NCI-H1436 treated with DMSO at 0.1 percent for 48 hours (cell line): Measurements from ENCODE around the gene ROBO2.
"Not testable (repeated sequence)": the region's sequence is repeated elsewhere in the genome, so short reads cannot be mapped to it uniquely, and the experiment has no call there.

Experiments
- DNase-seq: peaks from one replicate; lab custom pipeline; 2025; lab: John Stamatoyannopoulos, UW

ROBO2 gene

DNA sequence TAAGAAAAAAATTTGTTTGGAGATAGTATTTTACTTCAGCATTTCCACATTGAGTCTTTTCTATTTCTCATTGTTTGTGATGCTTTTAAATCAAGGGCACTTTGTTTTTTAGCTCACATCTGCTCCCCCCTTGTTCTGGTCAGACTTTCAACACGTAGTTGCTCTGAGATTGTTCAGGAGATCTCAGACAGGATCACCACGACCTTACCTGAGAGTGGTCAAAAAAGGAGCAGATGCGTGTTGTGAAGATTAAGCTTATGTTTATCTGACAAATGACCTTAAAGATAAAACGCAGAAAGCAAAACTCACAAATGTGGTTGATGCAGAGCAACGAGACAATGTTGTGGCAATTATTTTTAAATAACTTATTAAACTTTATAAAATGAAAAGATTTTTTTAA lies 298.3 kb downstream of the ROBO2 start:
- DNase-seq, result no peak

- DNase-seq, result no peak
Observed at GRCh38 chr3:77342027-77342426, 302.1 kb downstream of the ROBO2 start.

- no peak for DNase-seq
Observed at GRCh38 chr3:77342688-77343087, 302.8 kb downstream of the ROBO2 start.

DNA sequence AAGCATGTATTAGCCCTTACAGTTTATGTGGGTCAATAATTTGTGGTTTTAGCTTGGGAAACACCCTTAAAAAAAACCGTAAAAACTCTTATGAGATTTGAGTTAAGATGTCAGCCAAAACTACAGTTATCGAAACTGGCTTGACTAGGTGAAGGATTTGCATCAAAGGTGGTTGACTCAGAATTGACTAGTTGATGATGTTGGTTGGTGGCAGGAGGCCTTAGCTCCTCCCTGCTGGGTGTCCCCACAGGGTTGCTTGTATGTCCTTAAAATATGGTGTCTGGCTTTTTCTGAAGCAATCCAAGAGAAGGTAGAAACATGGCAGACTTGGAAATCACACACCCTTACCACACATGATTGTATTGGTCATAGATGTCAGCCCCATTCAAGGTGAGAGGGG lies 305.1 kb downstream of the ROBO2 start:
- no peak for DNase-seq

GRCh38 chr3:77348244-77348855 lies 308.5 kb downstream of the ROBO2 start:
- no peak for DNase-seq

DNA sequence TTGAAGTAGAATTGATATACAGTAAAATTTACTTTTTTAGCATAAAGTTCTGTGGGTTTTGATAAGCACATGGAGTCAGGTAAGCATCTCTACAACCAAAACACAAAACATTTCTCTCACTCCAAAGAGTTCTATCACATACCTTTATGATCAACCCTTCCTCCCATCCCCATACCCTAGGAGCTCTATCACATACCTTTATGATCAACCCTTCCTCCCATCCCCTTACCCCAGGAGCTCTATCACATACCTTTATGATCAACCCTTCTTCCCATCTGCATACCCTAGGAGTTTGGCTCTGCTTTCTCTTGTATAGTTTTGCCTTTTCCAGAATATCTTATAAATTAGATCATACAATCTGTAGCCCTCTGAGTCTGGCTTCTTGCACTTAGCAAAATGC lies 315.1 kb downstream of the ROBO2 start:
- no peak for DNase-seq

DNA sequence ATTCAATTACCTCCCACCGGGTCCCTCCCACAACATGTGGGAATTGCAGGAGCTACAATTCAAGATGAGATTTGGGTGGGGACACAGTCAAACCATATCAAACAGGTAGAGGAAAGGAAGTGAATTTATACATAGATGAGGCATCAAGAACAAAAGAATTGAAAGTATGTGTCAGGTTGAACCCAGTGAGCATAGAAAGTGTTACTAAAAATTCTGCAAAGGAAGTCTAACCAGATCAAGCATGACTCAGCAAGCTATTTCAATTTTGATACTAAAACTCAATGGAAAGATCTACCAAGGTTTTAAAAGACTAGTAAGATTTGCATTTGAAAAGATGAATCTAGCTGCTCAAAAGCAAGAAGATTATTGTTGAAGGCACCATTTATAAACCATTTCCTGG lies 323.0 kb downstream of the ROBO2 start:
- DNase-seq, result no peak

- no peak for DNase-seq
Observed at GRCh38 chr3:77365152-77365551, 325.3 kb downstream of the ROBO2 start.

- no peak for DNase-seq
Observed at GRCh38 chr3:77370413-77370812, 330.5 kb downstream of the ROBO2 start.

DNA sequence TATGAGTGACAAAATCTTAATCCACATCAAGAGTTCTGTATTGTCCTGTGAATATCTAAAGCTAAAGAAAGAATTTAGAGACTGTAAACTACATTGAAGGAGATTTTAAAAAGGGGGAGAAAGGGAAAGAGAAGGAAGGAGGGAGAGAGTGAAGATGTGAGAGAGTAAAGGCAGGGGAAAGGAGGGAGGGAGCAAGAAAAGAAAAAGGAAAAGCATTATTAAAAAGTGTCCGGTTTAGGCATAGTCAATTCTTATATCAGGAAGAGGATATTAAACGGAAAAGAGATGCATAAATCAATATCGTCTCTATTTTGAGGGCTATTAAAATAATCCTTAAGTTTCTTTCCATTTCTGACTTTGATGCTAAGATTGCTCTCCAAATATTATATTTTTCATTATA lies 332.1 kb downstream of the ROBO2 start:
- no peak for DNase-seq

DNA sequence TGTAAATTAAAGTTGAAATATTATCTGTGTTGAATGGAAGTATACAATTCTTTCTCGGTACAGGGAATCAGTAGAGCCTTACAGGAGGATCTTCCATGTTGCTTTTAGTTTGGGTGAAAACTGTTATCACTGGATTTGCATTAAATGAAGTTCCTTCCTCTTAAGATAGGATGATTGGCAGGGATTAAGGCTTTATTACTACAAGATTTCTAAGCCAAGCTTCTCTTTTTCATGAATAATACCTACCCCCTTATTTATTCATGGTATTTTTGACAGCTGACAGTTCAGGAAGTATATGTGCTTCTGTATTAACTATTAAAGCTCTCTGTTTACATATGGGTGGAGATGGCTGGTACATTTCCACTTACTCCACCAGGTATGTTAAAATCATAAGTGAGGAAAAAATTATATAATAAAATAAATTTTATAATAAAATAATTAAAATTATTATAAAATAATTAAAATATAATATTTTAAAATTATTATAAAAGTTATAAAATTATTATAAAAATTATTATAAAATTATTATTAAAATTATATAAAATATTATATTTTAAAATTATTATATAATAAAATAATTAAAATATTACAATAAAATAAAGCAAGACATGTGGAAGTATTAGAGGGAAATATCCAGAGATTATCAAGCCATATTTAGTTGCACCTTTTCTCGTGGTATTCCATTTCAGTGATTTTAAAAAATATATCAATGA lies 332.9 kb downstream of the ROBO2 start:
- no peak for DNase-seq

DNA sequence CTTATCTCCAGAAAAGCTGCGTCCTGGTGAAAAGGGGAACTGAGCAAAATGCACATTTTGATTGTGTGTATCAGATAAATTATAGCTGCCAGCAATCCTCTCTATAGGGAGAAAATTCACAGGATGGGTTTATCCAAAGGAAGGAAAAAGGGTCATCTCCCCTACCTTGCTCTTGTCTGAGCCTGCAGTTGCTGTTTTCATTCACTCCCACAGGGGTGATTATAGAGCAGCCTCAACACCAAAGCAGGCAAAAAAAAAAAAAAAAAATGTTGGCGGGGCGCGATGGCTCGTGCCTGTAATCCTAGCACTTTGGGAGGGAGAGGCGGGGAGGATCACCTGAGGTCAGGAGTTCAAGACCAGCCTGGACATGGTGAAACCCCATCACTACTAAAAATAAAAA lies 333.7 kb downstream of the ROBO2 start:
- DNase-seq, result no peak

- DNase-seq, result no peak
Observed at GRCh38 chr3:77376511-77376910, 336.6 kb downstream of the ROBO2 start.

DNA sequence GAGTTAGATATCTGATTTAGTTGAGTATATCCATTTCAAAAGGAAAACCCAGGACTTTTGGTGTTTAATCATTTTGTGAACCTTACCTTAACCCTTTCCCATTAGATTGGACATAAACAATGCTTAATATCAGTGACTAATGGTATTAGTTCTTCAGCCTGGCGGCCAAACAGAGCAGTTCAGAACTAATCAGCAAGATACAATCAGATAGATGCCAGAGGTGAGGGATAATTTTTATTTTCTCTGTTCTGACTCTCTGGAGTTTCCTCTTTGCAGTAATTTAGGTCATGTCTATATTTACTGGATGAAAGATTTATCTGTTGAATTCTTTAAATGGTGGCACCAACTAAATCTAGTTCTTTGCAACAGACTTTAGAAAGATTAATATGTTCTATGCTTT lies 337.8 kb downstream of the ROBO2 start:
- no peak for DNase-seq

GRCh38 chr3:77380136-77380535 lies 340.2 kb downstream of the ROBO2 start:
- DNase-seq, result no peak

GRCh38 chr3:77381431-77381830 lies 341.5 kb downstream of the ROBO2 start:
- no peak for DNase-seq

DNA sequence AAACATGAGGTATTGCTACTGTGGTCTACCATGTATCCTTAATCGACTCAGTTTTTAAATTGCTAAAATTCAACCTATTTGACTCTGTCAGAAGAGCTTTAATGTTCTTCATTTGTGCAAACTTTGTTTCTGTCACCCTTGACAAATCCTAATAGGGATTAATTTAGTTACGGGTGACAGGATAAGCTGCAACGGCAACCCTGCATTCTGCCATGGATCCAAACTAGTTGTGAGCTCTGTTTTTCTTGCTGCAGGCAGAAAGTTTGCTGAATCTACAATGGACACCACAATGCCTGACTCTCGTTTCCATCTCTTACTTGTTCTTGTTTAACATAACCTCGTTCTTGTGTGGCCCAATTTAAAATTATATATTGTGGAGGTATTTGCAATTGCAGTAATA lies 352.3 kb downstream of the ROBO2 start:
- no peak for DNase-seq

DNA sequence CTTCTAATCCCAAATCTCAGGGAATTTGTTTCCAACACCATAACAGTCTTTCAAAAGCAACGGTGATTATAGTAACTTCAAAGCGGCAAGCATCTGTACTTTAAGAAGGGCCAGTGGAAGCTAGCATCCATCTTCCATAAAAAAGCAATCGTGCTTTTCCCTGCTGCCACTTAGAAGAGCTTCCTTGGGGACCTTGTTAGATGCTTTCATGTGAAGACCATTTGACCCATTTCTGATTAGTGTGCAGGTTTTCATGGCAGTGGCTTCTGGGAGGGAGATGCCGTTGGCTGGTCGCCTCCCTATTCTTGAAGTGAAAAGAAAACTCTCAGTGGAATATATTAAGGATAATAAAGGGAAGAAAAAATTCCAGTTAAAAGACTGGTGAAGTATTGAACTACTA lies 354.1 kb downstream of the ROBO2 start:
- DNase-seq, result no peak

GRCh38 chr3:77404871-77405270 lies 365.0 kb downstream of the ROBO2 start:
- DNase-seq, result no peak

DNA sequence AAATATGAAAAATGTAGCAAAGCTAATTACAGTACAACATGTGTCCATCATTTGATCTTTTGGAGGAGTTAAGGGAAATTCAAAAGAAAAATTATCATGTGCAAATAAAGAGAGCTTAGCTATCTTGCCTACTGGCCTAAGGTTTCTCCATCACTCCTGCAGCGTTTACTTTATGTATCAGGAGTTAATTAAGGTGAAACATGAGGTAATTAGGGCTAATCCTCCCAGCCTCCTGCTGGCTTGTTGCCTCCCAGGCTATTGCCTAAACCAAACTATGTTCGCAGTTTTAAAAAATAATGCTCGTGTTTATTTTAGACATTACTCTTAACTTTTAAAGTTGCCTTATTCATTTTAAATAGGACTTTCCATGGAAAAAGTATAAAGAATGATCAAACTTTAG lies 367.5 kb downstream of the ROBO2 start:
- no peak for DNase-seq

DNA sequence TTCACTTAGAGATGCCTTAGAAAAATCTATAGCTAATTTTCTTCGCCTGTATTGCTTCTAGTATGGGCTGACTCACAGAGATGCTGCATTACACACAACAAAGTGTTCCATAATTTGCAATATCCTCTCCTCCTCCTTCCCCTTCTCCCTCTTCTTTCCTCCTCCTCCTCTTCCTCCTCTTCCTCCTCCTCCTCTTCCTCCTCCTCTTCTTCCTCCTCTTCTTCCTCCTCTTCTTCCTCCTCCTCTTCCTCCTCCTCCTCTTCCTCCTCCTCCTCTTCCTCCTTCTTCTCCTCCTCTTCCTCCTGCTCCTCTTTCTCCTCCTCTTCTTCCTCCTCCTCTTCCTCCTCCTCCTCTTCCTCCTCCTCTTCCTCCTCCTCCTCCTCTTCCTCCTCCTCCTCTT lies 370.4 kb downstream of the ROBO2 start:
- not testable (repeated sequence) for DNase-seq

- no peak for DNase-seq
Observed at GRCh38 chr3:77411334-77411733, 371.4 kb downstream of the ROBO2 start.

DNA sequence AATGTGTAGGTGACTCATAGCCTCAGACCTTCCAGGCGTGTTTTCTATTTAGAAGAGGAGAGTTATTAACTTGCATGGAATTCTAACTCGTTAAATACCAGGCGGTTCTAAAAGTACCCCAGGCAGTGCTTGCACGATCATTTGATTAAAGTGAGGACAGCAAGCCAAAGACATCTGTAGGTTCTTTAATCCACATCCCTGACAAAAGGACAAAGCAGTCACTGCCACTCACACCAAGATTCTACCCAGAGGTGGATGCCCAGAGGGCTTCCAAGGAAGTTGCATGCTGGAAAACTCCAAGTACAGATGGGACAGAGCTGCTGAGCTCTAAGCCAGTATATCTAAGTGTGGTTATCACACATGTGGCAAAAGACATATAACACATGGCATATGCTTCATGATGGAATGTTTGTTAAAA lies 372.1 kb downstream of the ROBO2 start:
- no peak for DNase-seq

GRCh38 chr3:77412584-77412983 lies 372.7 kb downstream of the ROBO2 start:
- no peak for DNase-seq
